ENCODE measurements around the gene B9D2. TPM values are rescaled to one million over a fixed set of nuclear protein-coding genes. Genes with fewer than 3 reads are reported as not detected.

B9D2 gene
- total and polyA plus RNA-seq, 9 donors = 0.83 to 7.2 (median 4.7) TPM

- no peaks in the 10 kb centered on the region for H3K27me3 ChIP-seq
- H3K36me3 ChIP-seq = no peaks in the 10 kb centered on the region
- H3K4me3 ChIP-seq = no peak overlapping the region
- H3K27ac ChIP-seq = no peak overlapping the region
- H3K9me3 ChIP-seq = no peaks in the 10 kb centered on the region
- H3K4me1 ChIP-seq (ENCODE audit: insufficient read depth) = peaks cover 18% of the 10 kb centered on the region
- WGBS, 3 donors = 77 to 84% (median 81%) methylated on average over 19 of the region's 19 CpGs
- no peak for DNase-seq
- intact Hi-C loops (cut with DNase I) = no loop called here
- TF ChIP-seq CTCF (IDR thresholded peaks at IDR 0.05) = no peak
- TF ChIP-seq POLR2A (IDR thresholded peaks at IDR 0.05) = no peak
- no peak for TF ChIP-seq EP300 (IDR thresholded peaks at IDR 0.05)
Measured at GRCh38 chr19:41318696-41319499, 45.1 kb downstream of the B9D2 start.

GRCh38 chr19:41316306-41316920, 47.5 kb downstream of the B9D2 start:
- H3K27me3 ChIP-seq = no peaks in the 10 kb centered on the region
- 96 to 99% (median 97%) methylated on average over 24 of the region's 24 CpGs for WGBS, 3 donors
- no peak overlapping the region for H3K27ac ChIP-seq
- H3K9me3 ChIP-seq = no peaks in the 10 kb centered on the region
- intact Hi-C loops (cut with DNase I) = no loop called here
- H3K4me3 ChIP-seq = no peak overlapping the region
- H3K4me1 ChIP-seq (ENCODE audit: insufficient read depth) = no peaks in the 10 kb centered on the region
- H3K36me3 ChIP-seq = no peaks in the 10 kb centered on the region
- DNase-seq = peak in 1 of 5 donors; percentile 16
- no peak for TF ChIP-seq EP300 (IDR thresholded peaks at IDR 0.05)
- no peak for TF ChIP-seq POLR2A (IDR thresholded peaks at IDR 0.05)
- no peak for TF ChIP-seq CTCF (IDR thresholded peaks at IDR 0.05)

- DNase-seq = no peak
- no peaks in the 10 kb centered on the region for H3K4me1 ChIP-seq (ENCODE audit: insufficient read depth)
- intact Hi-C loops (cut with DNase I) = loop anchor here in 1 of 4 donors (5.0 kb wide), 1 partner anchor 41 kb away; the partner anchor contains the start of gene TGFB1
- H3K4me3 ChIP-seq = no peak overlapping the region
- no peaks in the 10 kb centered on the region for H3K36me3 ChIP-seq
- no peak overlapping the region for H3K27ac ChIP-seq
- no peaks in the 10 kb centered on the region for H3K27me3 ChIP-seq
- H3K9me3 ChIP-seq = no peaks in the 10 kb centered on the region
- TF ChIP-seq EP300 (IDR thresholded peaks at IDR 0.05) = no peak
- TF ChIP-seq CTCF (IDR thresholded peaks at IDR 0.05) = no peak
- 82 to 88% (median 83%) methylated on average over 8 of the region's 8 CpGs for WGBS, 3 donors
Measured at GRCh38 chr19:41311613-41312012, 52.3 kb downstream of the B9D2 start.

GRCh38 chr19:41311072-41311471, 52.9 kb downstream of the B9D2 start:
- DNase-seq = no peak
- Histone ChIP-seq H3K4me3 (peak overlapping the region; percentile 83), H3K36me3 (no peaks in the 10 kb centered on the region), H3K27me3 (no peaks in the 10 kb centered on the region), H3K27ac (no peak overlapping the region), H3K9me3 (no peaks in the 10 kb centered on the region), H3K4me1 (ENCODE audit: insufficient read depth) (no peaks in the 10 kb centered on the region)
- no peak for TF ChIP-seq POLR2A (IDR thresholded peaks at IDR 0.05)
- TF ChIP-seq EP300 (IDR thresholded peaks at IDR 0.05) = no peak
- TF ChIP-seq CTCF (IDR thresholded peaks at IDR 0.05) = no peak
- WGBS, 3 donors = 45 to 49% (median 48%) methylated on average over 5 of the region's 5 CpGs
- intact Hi-C loops (cut with DNase I) = loop anchor here in 1 of 4 donors (5.0 kb wide), 1 partner anchor 41 kb away; the partner anchor contains the start of gene TGFB1

All from ovary (tissue), 9 donors.